ENCODE measurements around the gene HINT2.
A peak's percentile ranks its signal among the peaks of the same experiment; 100 is the strongest.

HINT2 gene

GRCh38 chr9:35814106-35814840 is 569 bp downstream of the HINT2 start:
- H3K4me3 ChIP-seq (ENCODE audit: low read depth, low read length): peak overlapping the region; percentile 84
- no peak for DNase-seq (ENCODE audit: low read depth)

- DNase-seq (ENCODE audit: low read depth): no peak
- no peak overlapping the region for H3K4me3 ChIP-seq (ENCODE audit: low read depth, low read length)
Observed at GRCh38 chr9:35813434-35814105, 1.3 kb downstream of the HINT2 start.

DNA sequence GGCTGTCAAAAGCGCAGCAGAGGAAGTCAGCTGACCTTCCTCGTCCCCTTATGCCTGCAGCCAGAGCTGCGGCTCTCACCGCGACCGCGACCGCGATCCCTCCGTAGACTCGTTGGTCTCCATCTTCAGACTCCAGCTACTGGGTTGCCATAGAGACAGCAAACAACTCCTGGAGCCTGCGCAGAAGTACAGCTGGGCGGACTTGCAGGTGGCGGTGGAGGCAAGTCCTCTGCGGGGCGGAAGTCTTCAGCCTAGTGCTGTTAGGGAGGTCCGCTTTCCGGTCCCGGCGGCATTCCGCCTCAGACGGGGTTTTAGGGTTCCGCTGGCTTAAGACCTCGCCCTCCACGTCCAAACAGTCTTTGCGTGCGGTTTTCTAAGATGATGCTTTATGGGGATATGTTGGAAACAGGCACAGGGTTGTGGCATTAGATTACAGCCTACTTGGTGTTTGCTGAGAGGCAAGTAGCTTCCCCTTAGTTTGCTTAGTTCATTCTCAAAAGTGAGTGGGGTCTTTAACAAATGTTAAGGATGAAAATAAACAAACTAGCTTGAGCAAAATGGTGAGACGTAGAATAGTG is 2.7 kb downstream of the HINT2 start, which contains the start of gene SPAG8:
SPAG8 (minus strand) TSS at position 238 of the 578 bp plus-strand sequence; CDS start at position 123, 115 bp downstream.
- peak within 1 kb of the TSS; percentile 61 for H3K4me3 ChIP-seq (ENCODE audit: low read depth, low read length)
- DNase-seq (ENCODE audit: low read depth): peak; percentile 89

DNA sequence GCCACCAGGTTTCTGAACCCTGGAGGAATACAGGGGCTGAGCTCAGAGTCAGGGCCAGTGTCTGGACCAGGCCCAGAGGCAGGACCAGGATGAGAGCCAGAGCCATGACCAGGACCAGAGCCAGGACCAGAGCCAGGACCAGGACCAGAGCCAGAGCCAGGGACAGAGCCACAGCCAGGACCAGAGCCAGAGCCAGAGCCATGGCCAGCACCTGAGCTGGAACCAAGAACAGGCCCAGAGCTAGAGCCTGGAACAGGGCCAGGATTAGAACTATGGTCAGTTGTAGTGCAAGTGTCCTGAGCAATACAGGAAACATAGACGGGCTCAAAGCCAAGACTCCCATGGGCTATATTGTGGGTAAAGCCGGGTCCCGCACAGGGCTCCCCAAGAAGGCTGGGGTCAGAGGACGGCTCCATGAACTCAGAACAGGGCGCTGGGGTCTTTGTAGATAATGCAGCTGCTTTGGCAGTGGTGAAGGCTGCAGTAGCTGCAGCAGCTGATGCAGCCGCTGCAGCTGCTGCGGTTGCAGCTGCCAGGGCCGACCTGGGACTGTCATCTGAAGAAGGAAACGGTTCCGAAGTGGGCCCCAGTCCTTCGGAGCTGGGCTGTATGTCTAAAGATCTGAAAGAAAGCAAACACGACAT is 3.3 kb downstream of the HINT2 start:
- no peak for DNase-seq (ENCODE audit: low read depth)
- H3K4me3 ChIP-seq (ENCODE audit: low read depth, low read length): peak overlapping the region; percentile 61

GRCh38 chr9:35810122-35810521 is 4.7 kb downstream of the HINT2 start:
- H3K4me3 ChIP-seq (ENCODE audit: low read depth, low read length): no peak overlapping the region
- no peak for DNase-seq (ENCODE audit: low read depth)

DNA sequence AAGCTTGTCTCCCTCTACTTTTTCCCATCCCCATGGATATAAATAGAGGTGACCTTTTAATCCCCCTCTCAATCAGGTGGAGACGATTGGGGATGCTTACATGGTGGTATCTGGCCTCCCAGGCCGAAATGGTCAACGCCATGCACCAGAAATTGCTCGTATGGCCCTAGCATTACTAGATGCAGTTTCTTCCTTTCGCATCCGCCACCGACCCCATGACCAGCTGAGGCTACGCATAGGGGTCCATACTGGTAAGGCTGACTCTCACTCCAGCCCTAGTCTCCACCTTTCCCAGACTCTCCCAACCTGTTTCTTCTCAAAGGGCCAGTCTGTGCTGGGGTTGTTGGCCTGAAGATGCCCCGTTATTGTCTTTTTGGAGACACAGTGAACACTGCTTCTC is 6.4 kb downstream of the HINT2 start:
- DNase-seq (ENCODE audit: low read depth): no peak
- no peak overlapping the region for H3K4me3 ChIP-seq (ENCODE audit: low read depth, low read length)

DNA sequence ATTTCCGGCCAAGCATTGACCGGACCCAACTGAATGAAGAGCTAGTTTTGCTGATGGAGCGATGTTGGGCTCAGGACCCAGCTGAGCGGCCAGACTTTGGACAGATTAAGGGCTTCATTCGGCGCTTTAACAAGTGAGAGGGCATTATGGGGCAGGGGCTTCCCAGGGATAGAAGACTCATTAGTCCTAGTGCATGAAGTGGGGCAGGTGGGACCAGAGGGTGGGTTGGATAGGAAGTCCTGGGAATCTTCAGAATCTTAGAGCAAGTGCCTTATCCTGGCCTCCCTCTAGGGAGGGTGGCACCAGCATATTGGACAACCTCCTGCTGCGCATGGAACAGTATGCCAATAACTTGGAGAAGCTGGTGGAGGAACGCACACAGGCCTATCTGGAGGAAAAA is 8.7 kb downstream of the HINT2 start:
- no peak for DNase-seq (ENCODE audit: low read depth)
- H3K4me3 ChIP-seq (ENCODE audit: low read depth, low read length): no peak overlapping the region

- no peak overlapping the region for H3K4me3 ChIP-seq (ENCODE audit: low read depth, low read length)
- no peak for DNase-seq (ENCODE audit: low read depth)
Observed at GRCh38 chr9:35801328-35802128, 13.3 kb downstream of the HINT2 start.

DNA sequence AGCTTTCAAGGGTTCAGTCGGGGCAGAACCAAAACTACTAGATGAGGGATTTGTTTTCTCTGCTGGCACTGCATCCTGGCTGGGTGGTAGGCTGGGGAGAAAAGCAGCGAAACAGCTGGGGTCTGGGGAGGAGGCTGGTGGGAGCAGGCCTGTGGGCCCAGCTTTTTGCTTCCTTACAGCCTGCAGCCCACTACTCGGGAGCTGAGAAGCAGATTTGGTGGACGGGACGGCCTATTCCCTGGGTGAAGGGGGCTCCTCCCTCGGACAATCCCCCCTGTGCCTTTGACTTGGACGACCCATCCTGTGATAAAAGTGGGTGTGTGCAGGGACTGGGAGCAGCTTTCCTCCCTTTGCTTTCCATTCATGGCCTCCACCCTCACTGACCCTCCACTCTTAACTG is 14.3 kb downstream of the HINT2 start:
- DNase-seq (ENCODE audit: low read depth): no peak
- H3K4me3 ChIP-seq (ENCODE audit: low read depth, low read length): no peak overlapping the region

DNA sequence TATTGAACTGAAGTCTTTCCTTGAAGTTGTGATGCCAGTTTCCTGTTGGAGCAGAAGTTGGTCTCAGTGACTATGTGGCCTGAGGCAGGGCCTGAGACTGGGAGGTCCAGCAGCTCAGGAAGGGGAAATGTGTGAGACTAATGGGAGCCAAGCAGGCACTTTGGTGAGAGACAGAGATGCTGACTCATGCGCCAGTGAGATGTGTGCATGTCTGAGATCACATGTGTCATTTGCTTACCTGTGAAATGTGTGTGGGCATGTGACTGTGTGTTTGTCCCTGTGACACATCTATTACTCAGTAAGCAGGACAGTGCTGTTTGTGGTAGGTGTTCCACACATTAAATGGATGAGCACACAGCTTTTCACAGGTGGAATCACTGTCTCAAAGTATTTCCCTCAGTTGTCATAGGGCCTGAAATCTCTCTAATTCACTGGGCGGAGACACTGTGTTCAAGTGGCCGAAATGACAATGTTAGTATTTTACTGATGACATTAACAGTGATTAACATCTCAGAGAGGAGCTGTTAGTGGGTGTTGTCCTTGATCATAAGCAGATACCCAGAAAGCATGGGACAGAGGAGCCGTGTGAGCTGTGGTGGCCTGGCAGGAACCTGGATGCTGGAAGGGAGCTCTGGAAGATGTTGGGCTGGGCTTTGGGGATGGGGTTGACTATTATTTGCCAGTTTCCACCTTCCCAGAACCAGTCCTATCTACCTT is 16.0 kb downstream of the HINT2 start:
- DNase-seq (ENCODE audit: low read depth): no peak
- H3K4me3 ChIP-seq (ENCODE audit: low read depth, low read length): no peak overlapping the region

DNA sequence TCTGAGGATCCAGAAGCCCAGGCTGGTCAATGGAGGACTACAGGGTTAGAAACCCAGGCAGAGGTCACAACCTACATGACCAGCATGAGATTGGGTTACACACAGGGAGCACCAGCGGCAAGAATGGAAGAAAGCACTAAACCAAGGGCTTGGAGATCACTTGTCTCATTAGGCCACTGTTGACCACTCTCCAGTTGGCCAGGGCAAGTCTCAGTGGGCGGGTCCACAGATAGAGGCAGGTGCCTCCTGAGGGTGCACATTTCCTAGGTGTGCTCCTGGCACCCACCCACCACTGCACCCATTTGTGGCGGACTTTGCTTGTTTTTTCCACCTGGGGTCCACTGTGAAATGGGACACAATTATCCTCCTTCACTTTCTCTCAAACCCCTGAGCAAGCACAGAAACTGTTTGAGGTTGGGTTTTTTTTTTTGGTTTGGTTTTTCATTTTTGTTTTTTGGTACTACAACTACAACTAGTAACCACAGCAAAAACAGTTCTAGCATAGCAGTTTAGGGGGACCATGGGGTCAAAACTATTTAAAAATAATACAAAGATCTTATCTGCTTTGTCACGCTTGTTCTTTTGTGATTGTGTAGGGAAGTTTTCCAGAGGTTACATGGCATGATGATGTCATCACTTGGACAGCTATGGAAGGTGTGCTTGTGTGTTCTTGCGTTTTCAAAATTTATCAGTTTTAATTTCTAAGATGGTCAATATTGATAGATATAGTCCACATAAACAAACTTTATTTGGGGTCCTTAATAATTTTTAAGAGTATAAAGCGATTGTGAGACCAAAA is 17.3 kb downstream of the HINT2 start:
- no peak overlapping the region for H3K4me3 ChIP-seq (ENCODE audit: low read depth, low read length)
- no peak for DNase-seq (ENCODE audit: low read depth)

DNA sequence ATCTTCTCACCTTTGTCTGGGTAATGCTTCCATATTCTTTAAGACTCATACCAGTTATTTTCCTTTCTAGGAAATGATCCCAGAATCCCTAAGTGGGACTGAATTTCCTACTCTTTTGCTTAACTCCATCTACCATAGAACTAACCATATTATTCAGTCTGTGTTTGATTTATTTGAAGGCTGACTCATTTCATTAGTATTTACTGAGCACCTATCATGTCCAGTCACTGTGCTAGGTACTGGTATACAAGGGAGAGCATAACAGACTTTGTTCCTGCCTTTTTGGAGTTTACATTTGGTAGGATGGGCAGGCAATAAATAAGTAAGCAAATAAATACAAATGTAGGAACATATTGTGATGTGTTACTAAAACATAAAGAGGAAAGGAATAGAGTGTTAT is 19.1 kb downstream of the HINT2 start:
- no peak for DNase-seq (ENCODE audit: low read depth)
- H3K4me3 ChIP-seq (ENCODE audit: low read depth, low read length): no peak overlapping the region

GRCh38 chr9:35793461-35793860 is 21.4 kb downstream of the HINT2 start:
- H3K4me3 ChIP-seq (ENCODE audit: low read depth, low read length): peak overlapping the region; percentile 55
- no peak for DNase-seq (ENCODE audit: low read depth)

GRCh38 chr9:35792826-35793225 is 22.0 kb downstream of the HINT2 start:
- DNase-seq (ENCODE audit: low read depth): no peak
- H3K4me3 ChIP-seq (ENCODE audit: low read depth, low read length): peak overlapping the region; percentile 55

DNA sequence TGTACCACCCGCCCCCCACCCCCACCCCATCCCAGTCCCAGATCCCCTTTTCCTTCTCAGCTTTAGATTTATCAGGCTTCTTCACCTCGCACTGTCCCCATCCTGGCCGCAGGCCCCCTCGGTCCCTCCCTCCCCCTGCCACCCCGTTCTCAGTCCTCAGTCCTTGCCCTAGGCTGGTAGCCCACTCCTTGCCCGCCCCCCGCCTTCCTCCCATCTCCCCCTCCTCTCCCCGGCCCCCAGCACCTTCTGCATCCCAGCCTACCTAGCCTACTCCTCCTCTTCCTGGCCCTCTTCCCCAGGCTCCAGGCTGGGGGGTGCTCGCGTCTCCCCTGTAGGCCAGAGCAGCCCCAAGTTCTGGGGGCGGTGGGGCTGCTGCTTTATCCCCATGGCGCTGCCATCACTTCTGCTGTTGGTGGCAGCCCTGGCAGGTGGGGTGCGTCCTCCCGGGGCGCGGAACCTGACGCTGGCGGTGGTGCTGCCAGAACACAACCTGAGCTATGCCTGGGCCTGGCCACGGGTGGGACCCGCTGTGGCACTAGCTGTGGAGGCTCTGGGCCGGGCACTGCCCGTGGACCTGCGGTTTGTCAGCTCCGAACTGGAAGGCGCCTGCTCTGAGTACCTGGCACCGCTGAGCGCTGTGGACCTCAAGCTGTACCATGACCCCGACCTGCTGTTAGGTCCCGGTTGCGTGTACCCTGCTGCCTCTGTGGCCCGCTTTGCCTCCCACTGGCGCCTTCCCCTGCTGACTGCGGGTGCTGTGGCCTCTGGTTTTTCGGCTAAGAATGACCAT is 22.6 kb downstream of the HINT2 start:
- no peak for DNase-seq (ENCODE audit: low read depth)
- H3K4me3 ChIP-seq (ENCODE audit: low read depth, low read length): peak overlapping the region; percentile 55

DNA sequence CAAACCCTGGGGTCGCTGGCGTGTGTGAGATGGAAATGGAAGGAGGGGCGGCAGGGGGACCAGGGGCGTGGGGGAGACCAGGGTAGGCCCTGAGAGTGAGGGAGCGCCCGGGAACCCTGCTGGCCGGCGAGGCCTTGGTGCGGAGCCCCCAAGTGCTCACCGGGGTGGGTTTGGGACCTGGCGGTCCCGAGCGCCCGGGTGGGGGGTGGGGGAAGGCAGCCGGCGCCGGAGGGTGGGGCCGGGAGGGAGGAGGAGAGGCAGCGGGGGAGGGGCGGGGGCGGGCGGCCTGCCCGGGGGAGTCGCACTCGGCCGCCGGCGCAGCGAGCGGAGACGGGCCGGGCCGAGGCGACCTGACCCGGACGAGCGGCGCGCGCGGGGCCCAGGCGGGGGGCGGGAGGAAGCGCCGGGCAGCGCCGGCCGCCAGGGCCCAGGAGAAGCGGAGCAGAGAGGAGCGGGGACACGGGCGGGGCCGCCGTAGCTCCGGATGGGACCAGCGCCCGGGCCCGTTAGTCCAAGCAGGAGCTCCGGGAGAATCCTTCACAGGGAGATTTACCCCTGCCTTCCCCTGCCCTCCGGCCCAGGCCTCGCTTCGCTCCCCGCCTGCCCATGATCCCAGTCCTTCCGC is 23.4 kb downstream of the HINT2 start, which contains the start of gene NPR2:
NPR2 (plus strand) TSS at position 295 of the 625 bp plus-strand sequence. CDS start 818 bp downstream, outside the sequence.
- peak within 1 kb of the TSS; percentile 55 for H3K4me3 ChIP-seq (ENCODE audit: low read depth, low read length)
- DNase-seq (ENCODE audit: low read depth): no peak
